ENCODE results near the gene SOCS2.

DNA sequence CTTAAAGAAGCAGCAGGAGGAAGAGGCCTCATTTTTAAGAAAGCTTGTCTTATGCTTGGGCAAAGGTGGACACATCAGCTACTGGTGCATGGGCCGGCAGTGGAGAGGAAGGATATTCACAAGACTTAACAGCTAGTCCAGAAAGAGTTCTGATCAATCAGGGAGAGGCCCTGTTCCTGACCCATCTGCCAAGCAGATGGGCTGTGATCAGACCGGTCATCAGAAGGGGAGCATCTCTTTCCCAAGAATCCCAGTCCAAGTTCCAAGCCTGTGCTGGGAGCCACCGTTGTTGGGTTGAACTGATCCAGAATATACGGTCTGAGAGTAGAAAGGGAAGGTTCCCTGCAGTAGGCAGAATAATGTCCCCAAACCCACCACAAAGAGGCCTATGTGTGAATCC lies 32.7 kb upstream of the SOCS2 start:
- no peak for TF ChIP-seq POLR2A (IDR thresholded peaks at IDR 0.05)
- TF ChIP-seq, protein P1, sequence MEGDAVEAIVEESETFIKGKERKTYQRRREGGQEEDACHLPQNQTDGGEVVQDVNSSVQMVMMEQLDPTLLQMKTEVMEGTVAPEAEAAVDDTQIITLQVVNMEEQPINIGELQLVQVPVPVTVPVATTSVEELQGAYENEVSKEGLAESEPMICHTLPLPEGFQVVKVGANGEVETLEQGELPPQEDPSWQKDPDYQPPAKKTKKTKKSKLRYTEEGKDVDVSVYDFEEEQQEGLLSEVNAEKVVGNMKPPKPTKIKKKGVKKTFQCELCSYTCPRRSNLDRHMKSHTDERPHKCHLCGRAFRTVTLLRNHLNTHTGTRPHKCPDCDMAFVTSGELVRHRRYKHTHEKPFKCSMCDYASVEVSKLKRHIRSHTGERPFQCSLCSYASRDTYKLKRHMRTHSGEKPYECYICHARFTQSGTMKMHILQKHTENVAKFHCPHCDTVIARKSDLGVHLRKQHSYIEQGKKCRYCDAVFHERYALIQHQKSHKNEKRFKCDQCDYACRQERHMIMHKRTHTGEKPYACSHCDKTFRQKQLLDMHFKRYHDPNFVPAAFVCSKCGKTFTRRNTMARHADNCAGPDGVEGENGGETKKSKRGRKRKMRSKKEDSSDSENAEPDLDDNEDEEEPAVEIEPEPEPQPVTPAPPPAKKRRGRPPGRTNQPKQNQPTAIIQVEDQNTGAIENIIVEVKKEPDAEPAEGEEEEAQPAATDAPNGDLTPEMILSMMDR (IDR thresholded peaks at IDR 0.05): no peak
